ENCODE measurements around the gene GRM8. TPM values are rescaled to one million over a fixed set of nuclear protein-coding genes. Genes with fewer than 3 reads are reported as not detected.

The GRM8 gene
- total and polyA plus RNA-seq, 2 donors from 2014 or later = 3.2 TPM; not detected in 1

DNA sequence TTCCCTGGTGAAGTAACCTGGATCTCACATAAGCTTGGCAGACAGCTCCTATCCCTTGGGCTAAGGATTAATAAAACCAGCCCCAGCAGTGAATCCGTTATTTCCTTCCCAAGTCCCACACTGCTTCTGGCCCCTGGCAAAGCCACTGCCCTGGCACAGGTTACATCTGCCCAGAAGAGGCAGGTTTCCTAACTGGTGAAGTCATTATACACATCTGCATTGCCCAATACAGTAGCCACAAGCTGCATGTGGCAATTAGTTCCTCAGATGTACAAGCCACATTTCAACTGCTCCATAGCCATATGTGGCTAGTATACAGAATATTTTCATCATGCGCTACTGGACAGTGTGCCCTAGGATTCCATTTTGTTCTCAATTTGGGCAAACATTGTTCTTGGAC, 273.0 kb downstream of the GRM8 start:
- no peak for FAIRE-seq
- Histone ChIP-seq H3K36me3 (ENCODE audit: control insufficient read depth in 2 of 3, insufficient read depth in 3 of 3, low read length in 3 of 3) (no peaks in the 10 kb centered on the region), H3K4me1 (ENCODE audit: control insufficient read depth in 2 of 3, insufficient read depth in 2 of 3, low read depth in 1 of 3, low read length in 3 of 3) (no peaks in the 10 kb centered on the region), H3K27ac (ENCODE audit: low read depth in 2 of 2, low read length in 2 of 2) (no peak overlapping the region), H3K9ac (ENCODE audit: low read length in 3 of 3) (no peak overlapping the region), H3K27me3 (ENCODE audit: control insufficient read depth, insufficient read depth, low read length) (no peaks in the 10 kb centered on the region), H3K4me3 (ENCODE audit: low read length in 3 of 3) (no peak overlapping the region), H3K9me3 (ENCODE audit: control insufficient read depth in 2 of 3, insufficient read depth in 1 of 3, low read length in 3 of 3) (no peaks in the 10 kb centered on the region)
- no peak for DNase-seq
- intact Hi-C loops (cut with DNase I) = no loop called here
- TF ChIP-seq, protein P1, sequence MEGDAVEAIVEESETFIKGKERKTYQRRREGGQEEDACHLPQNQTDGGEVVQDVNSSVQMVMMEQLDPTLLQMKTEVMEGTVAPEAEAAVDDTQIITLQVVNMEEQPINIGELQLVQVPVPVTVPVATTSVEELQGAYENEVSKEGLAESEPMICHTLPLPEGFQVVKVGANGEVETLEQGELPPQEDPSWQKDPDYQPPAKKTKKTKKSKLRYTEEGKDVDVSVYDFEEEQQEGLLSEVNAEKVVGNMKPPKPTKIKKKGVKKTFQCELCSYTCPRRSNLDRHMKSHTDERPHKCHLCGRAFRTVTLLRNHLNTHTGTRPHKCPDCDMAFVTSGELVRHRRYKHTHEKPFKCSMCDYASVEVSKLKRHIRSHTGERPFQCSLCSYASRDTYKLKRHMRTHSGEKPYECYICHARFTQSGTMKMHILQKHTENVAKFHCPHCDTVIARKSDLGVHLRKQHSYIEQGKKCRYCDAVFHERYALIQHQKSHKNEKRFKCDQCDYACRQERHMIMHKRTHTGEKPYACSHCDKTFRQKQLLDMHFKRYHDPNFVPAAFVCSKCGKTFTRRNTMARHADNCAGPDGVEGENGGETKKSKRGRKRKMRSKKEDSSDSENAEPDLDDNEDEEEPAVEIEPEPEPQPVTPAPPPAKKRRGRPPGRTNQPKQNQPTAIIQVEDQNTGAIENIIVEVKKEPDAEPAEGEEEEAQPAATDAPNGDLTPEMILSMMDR (IDR thresholded peaks at IDR 0.05; ENCODE audit: borderline replicate concordance, extremely low read depth, insufficient read depth) = no peak

DNA sequence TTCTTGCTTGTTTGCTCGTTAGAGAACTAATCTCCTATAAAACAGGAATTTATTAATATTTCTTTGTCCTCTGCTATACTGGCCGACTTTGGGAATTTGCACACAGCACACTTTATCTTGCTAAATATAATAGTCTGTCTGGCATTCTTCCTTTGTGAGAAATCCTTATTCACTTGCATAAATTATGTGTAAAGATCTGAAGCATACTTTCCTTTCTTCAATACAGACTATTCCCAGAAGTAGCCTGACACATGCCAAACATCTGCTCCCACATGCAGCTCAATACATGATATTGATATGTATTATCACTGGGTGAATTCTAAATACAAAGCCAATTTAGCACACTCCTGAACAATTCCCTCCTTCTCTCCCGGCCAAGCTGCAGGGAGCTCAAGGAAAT, 273.9 kb downstream of the GRM8 start:
- TF ChIP-seq, protein P1 (IDR thresholded peaks at IDR 0.05; ENCODE audit: borderline replicate concordance, extremely low read depth, insufficient read depth) = no peak
- no peaks in the 10 kb centered on the region for H3K36me3 ChIP-seq (ENCODE audit: control insufficient read depth in 2 of 3, insufficient read depth in 3 of 3, low read length in 3 of 3)
- H3K4me3 ChIP-seq (ENCODE audit: low read length in 3 of 3) = no peak overlapping the region
- FAIRE-seq = no peak
- no peak overlapping the region for H3K27ac ChIP-seq (ENCODE audit: low read depth in 2 of 2, low read length in 2 of 2)
- DNase-seq = no peak
- H3K4me1 ChIP-seq (ENCODE audit: control insufficient read depth in 2 of 3, insufficient read depth in 2 of 3, low read depth in 1 of 3, low read length in 3 of 3) = no peaks in the 10 kb centered on the region
- H3K9ac ChIP-seq (ENCODE audit: low read length in 3 of 3) = no peak overlapping the region
- no peaks in the 10 kb centered on the region for H3K9me3 ChIP-seq (ENCODE audit: control insufficient read depth in 2 of 3, insufficient read depth in 1 of 3, low read length in 3 of 3)
- intact Hi-C loops (cut with DNase I) = no loop called here
- H3K27me3 ChIP-seq (ENCODE audit: control insufficient read depth, insufficient read depth, low read length) = no peaks in the 10 kb centered on the region

DNA sequence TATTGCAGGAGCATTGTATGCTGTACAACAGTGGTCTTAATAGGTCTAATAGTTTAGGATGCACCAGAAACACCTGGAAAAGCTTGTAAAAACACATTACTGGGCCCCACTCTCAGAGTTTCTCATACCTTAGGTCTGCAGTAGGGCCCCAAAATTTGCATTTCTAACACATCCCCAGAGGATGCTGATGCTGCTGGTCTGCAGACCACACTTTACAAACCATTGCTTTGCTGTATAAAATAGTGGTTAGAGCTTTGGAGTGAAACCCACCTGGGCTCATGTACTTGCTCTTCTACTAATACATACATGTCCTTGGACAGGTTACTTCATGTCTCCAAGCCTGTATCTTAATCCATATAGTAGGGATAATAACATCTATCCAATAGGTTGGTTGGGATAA, 279.7 kb downstream of the GRM8 start:
- H3K36me3 ChIP-seq (ENCODE audit: control insufficient read depth in 2 of 3, insufficient read depth in 3 of 3, low read length in 3 of 3) = no peaks in the 10 kb centered on the region
- TF ChIP-seq, protein P1 (IDR thresholded peaks at IDR 0.05; ENCODE audit: borderline replicate concordance, extremely low read depth, insufficient read depth) = no peak
- no peak overlapping the region for H3K27ac ChIP-seq (ENCODE audit: low read depth in 2 of 2, low read length in 2 of 2)
- no peak overlapping the region for H3K9ac ChIP-seq (ENCODE audit: low read length in 3 of 3)
- no peak for DNase-seq
- no peak overlapping the region for H3K4me3 ChIP-seq (ENCODE audit: low read length in 3 of 3)
- H3K4me1 ChIP-seq (ENCODE audit: control insufficient read depth in 2 of 3, insufficient read depth in 2 of 3, low read depth in 1 of 3, low read length in 3 of 3) = no peaks in the 10 kb centered on the region
- intact Hi-C loops (cut with DNase I) = no loop called here
- H3K9me3 ChIP-seq (ENCODE audit: control insufficient read depth in 2 of 3, insufficient read depth in 1 of 3, low read length in 3 of 3) = no peaks in the 10 kb centered on the region
- no peaks in the 10 kb centered on the region for H3K27me3 ChIP-seq (ENCODE audit: control insufficient read depth, insufficient read depth, low read length)
- FAIRE-seq = no peak

DNA sequence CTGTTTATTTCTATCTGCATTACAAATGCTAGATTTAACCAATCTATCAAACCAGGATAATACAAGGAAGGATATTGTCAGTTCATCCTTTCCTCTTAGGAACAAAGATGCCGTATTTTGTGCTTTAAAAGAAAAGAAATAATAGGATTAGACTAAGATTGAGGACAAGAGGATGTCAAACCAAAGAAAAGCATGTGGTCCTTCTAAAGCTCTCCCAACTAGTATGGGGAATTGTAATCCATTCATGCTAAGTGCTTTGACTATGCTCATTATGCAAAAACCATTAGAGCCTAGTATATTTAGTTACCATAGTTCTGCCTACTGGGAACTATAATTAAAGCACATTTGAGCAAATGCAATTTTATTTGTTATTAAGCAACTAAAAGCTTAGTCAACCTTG, 280.2 kb downstream of the GRM8 start:
- DNase-seq (no peak), FAIRE-seq (no peak)
- intact Hi-C loops (cut with DNase I) = no loop called here
- Histone ChIP-seq H3K9me3 (ENCODE audit: control insufficient read depth in 2 of 3, insufficient read depth in 1 of 3, low read length in 3 of 3) (no peaks in the 10 kb centered on the region), H3K27ac (ENCODE audit: low read depth in 2 of 2, low read length in 2 of 2) (no peak overlapping the region), H3K4me3 (ENCODE audit: low read length in 3 of 3) (no peak overlapping the region), H3K4me1 (ENCODE audit: control insufficient read depth in 2 of 3, insufficient read depth in 2 of 3, low read depth in 1 of 3, low read length in 3 of 3) (no peaks in the 10 kb centered on the region), H3K36me3 (ENCODE audit: control insufficient read depth in 2 of 3, insufficient read depth in 3 of 3, low read length in 3 of 3) (no peaks in the 10 kb centered on the region), H3K27me3 (ENCODE audit: control insufficient read depth, insufficient read depth, low read length) (no peaks in the 10 kb centered on the region), H3K9ac (ENCODE audit: low read length in 3 of 3) (no peak overlapping the region)
- TF ChIP-seq, protein P1 (IDR thresholded peaks at IDR 0.05; ENCODE audit: borderline replicate concordance, extremely low read depth, insufficient read depth) = no peak

Measured in kidney (tissue), 14 donors.